MM.1S (cell line): ENCODE data around the gene DNM1L.
"Not testable (repeated sequence)": the region's sequence is repeated elsewhere in the genome, so short reads cannot be mapped to it uniquely, and the experiment has no call there.

ENCODE experiments used
- DNase-seq: peaks from one replicate; pipeline ENCODE4 v3.0.0-alpha.2; 2015
- H2AFZ ChIP-seq: fragments of 300-600 bp; sonication (generic); 2 replicates; pipeline ENCODE4 v1.6.0; 2016; ENCODE audit warnings: antibody characterized with exemption, low read length
- H3F3A ChIP-seq: fragments of 300-600 bp; sonication (generic); 2 replicates; pipeline ENCODE4 v1.6.1; 2016; ENCODE audit warnings: mild to moderate bottlenecking, antibody characterized with exemption, low read length, moderate library complexity, mixed read lengths; ENCODE audit not compliant: insufficient read depth
- H3K27ac ChIP-seq: fragments of 300-600 bp; sonication (generic); 2 replicates; pipeline ENCODE4 v1.5.1; 2016; ENCODE audit warnings: mild to moderate bottlenecking, low read length
- H3K27me3 ChIP-seq: fragments of 300-600 bp; sonication (generic); replicated peaks from 2 replicates; pipeline ENCODE4 v1.6.0; 2016; ENCODE audit warnings: low read length; ENCODE audit not compliant: insufficient read depth
- H3K36me3 ChIP-seq: fragments of 300-600 bp; sonication (generic); replicated peaks from 2 replicates; pipeline ENCODE4 v1.6.1; 2016; ENCODE audit warnings: mild to moderate bottlenecking, low read length, mixed read lengths; ENCODE audit not compliant: insufficient read depth
- H3K4me1 ChIP-seq: fragments of 300-600 bp; sonication (generic); 2 replicates; pipeline ENCODE4 v1.6.1; 2016; ENCODE audit warnings: low read length, mixed read lengths
- H3K4me2 ChIP-seq: fragments of 300-600 bp; sonication (generic); 2 replicates; pipeline ENCODE4 v1.6.0; 2016; ENCODE audit warnings: low read depth, low read length
- H3K4me3 ChIP-seq: fragments of 300-600 bp; sonication (generic); 2 replicates; pipeline ENCODE4 v1.5.1; 2016; ENCODE audit warnings: low read length, mixed read lengths
- H3K79me2 ChIP-seq: fragments of 300-600 bp; sonication (generic); 2 replicates; pipeline ENCODE4 v1.6.1; 2016; ENCODE audit warnings: mixed run types, low read length, mixed read lengths
- H3K9ac ChIP-seq: fragments of 300-600 bp; sonication (generic); 2 replicates; pipeline ENCODE4 v1.6.1; 2016; ENCODE audit warnings: low read length, mixed read lengths
- H3K9me2 ChIP-seq: fragments of 300-600 bp; sonication (generic); replicated peaks from 2 replicates; pipeline ENCODE4 v1.6.1; 2016; ENCODE audit warnings: mild to moderate bottlenecking, low read length, mixed read lengths; ENCODE audit not compliant: insufficient read depth
- H3K9me3 ChIP-seq: fragments of 300-600 bp; sonication (generic); replicated peaks from 2 replicates; pipeline ENCODE4 v1.6.1; 2016; ENCODE audit warnings: mild to moderate bottlenecking, low read length, mixed read lengths; ENCODE audit not compliant: insufficient read depth
- H4K20me1 ChIP-seq: fragments of 300-600 bp; sonication (generic); 2 replicates; pipeline ENCODE4 v1.6.1; 2016; ENCODE audit warnings: mild to moderate bottlenecking, low read length, moderate library complexity, mixed read lengths; ENCODE audit not compliant: insufficient read depth
- CTCF ChIP-seq: fragments of 300-600 bp; sonication (generic); IDR thresholded peaks from 2 replicates; pipeline ENCODE4 v1.5.1; 2016; ENCODE audit warnings: antibody characterized with exemption, low read length, mixed read lengths
- EZH2 ChIP-seq: fragments of 300-600 bp; sonication (generic); optimal IDR thresholded peaks from 2 replicates; pipeline ENCODE3; 2017; ENCODE audit warnings: low read depth, mild to moderate bottlenecking, antibody characterized with exemption, low read length, mixed read lengths
- EZH2phosphoT487 ChIP-seq: fragments of 300-600 bp; sonication (generic); IDR thresholded peaks from 2 replicates; pipeline ENCODE4 v1.6.1; 2018; ENCODE audit warnings: antibody characterized with exemption, low read length

Gene DNM1L

GRCh38 chr12:32708926-32709325 lies 29.8 kb downstream of the DNM1L start:
- H3K9me3 ChIP-seq: no peaks in the 10 kb centered on the region
- H3F3A ChIP-seq: peaks cover 10% of the 10 kb centered on the region; the same call in 1 of the 2 replicates
- no peak overlapping the region for H3K4me3 ChIP-seq
- H3K9ac ChIP-seq: no peak overlapping the region
- H3K9me2 ChIP-seq: no peaks in the 10 kb centered on the region
- H3K27me3 ChIP-seq: no peaks in the 10 kb centered on the region
- peaks cover 27% of the 10 kb centered on the region for H3K79me2 ChIP-seq
- no peaks in the 10 kb centered on the region for H4K20me1 ChIP-seq
- peaks cover 12% of the 10 kb centered on the region for H3K4me1 ChIP-seq
- no peaks in the 10 kb centered on the region for H3K36me3 ChIP-seq
- H3K4me2 ChIP-seq: no peak overlapping the region
- DNase-seq: no peak
- H2AFZ ChIP-seq: no peak overlapping the region
- TF ChIP-seq CTCF: no peak
- no peak for TF ChIP-seq EZH2phosphoT487
- TF ChIP-seq EZH2: no peak
- H3K27ac ChIP-seq: no peak overlapping the region

- H3K27ac ChIP-seq: no peak overlapping the region
- H3K4me3 ChIP-seq: no peak overlapping the region
- peaks cover 2% of the 10 kb centered on the region; the same call in 1 of the 2 replicates for H3K36me3 ChIP-seq
- no peaks in the 10 kb centered on the region for H3K79me2 ChIP-seq
- DNase-seq: no peak
- H3K9ac ChIP-seq: no peak overlapping the region
- H3K4me1 ChIP-seq: 0 out of 2 replicates have a peak, but pooled peaks cover 6% of the 10 kb centered on the region
- no peak overlapping the region for H2AFZ ChIP-seq
- TF ChIP-seq EZH2: no peak
- no peak for TF ChIP-seq CTCF
- TF ChIP-seq EZH2phosphoT487: no peak
- no peaks in the 10 kb centered on the region for H3K9me3 ChIP-seq
- no peaks in the 10 kb centered on the region for H3K27me3 ChIP-seq
- no peaks in the 10 kb centered on the region for H4K20me1 ChIP-seq
- no peaks in the 10 kb centered on the region; the same call in 1 of the 2 replicates for H3F3A ChIP-seq
- no peak overlapping the region for H3K4me2 ChIP-seq
- no peaks in the 10 kb centered on the region for H3K9me2 ChIP-seq
Observed at GRCh38 chr12:32714772-32715171, 35.7 kb downstream of the DNM1L start.

GRCh38 chr12:32718926-32719325 lies 39.8 kb downstream of the DNM1L start:
- H3K27ac ChIP-seq: no peak overlapping the region

GRCh38 chr12:32725308-32725707 lies 46.2 kb downstream of the DNM1L start:
- H3K27me3 ChIP-seq, H3F3A ChIP-seq, H3K4me1 ChIP-seq, H3K9me2 ChIP-seq, H4K20me1 ChIP-seq, H3K4me3 ChIP-seq, DNase-seq, H3K4me2 ChIP-seq, H3K36me3 ChIP-seq, H3K9me3 ChIP-seq, H3K9ac ChIP-seq, H2AFZ ChIP-seq, H3K27ac ChIP-seq, H3K79me2 ChIP-seq: not testable (repeated sequence)

More at GRCh38 chr12:32718926-32719325, 39.8 kb downstream of the DNM1L start:
- H3K79me2 ChIP-seq: no peaks in the 10 kb centered on the region
- no peak overlapping the region for H3K4me3 ChIP-seq
- no peak for TF ChIP-seq EZH2phosphoT487
- TF ChIP-seq EZH2: no peak
- no peak for TF ChIP-seq CTCF
- no peaks in the 10 kb centered on the region for H3K9me2 ChIP-seq
- DNase-seq: no peak
- no peaks in the 10 kb centered on the region for H4K20me1 ChIP-seq
- H3K36me3 ChIP-seq: peaks cover 7% of the 10 kb centered on the region; the same call in 1 of the 2 replicates
- H3K4me2 ChIP-seq: no peak overlapping the region
- 0 out of 2 replicates have a peak, but pooled peaks cover 6% of the 10 kb centered on the region for H3K4me1 ChIP-seq
- H2AFZ ChIP-seq: no peak overlapping the region
- H3K27me3 ChIP-seq: no peaks in the 10 kb centered on the region
- no peaks in the 10 kb centered on the region for H3K9me3 ChIP-seq
- no peak overlapping the region for H3K9ac ChIP-seq
- no peaks in the 10 kb centered on the region; the same call in 1 of the 2 replicates for H3F3A ChIP-seq
